Lower lobe of right lung (tissue), 2 donors: Measurements from ENCODE around the gene DYNC1I1. TPM values are rescaled to one million over a fixed set of nuclear protein-coding genes. Genes with fewer than 3 reads are reported as not detected.

Source experiments
- ATAC-seq, 2 donors: fragments of 200-7000 bp; cut with Tn5 transposase; one replicate each; pipeline ENCODE4 v1.9.1; 2020 to 2022; ENCODE audit warnings: mild to moderate bottlenecking in 2 of 2, moderate library complexity in 2 of 2
- DNase-seq: peaks from one replicate; pipeline ENCODE4 v3.0.0-alpha.2; 2020
- H3K27ac ChIP-seq: fragments of 200-600 bp; one replicate; pipeline ENCODE4 v1.8.0; 2022
- H3K27me3 ChIP-seq: fragments of 200-600 bp; one replicate; pipeline ENCODE4 v1.8.0; 2022; ENCODE audit warnings: low read depth
- H3K36me3 ChIP-seq: fragments of 200-600 bp; one replicate; pipeline ENCODE4 v1.8.0; 2022; ENCODE audit warnings: mild to moderate bottlenecking
- H3K4me1 ChIP-seq: fragments of 200-600 bp; one replicate; pipeline ENCODE4 v1.8.0; 2022
- H3K4me3 ChIP-seq: fragments of 200-600 bp; one replicate; pipeline ENCODE4 v1.8.0; 2022; ENCODE audit warnings: mild to moderate bottlenecking
- H3K9me3 ChIP-seq: fragments of 200-600 bp; one replicate; pipeline ENCODE4 v1.8.0; 2022
- CTCF ChIP-seq: fragments of 200-600 bp; IDR thresholded peaks from one replicate; pipeline ENCODE4 v1.8.0; 2022; ENCODE audit warnings: antibody characterized with exemption, mild to moderate bottlenecking
- intact Hi-C: fragments of 100-400 bp; cut with DNase I; formaldehyde crosslinking; loops from one replicate; pipeline ENCODE4 v1.11.0; 2022
- total RNA-seq: library from RNA; stranded (reverse); fragmentation: NEBNext Ultra II Directional; extraction: Animal tissue kit (Norgen Biotek cat#: 25700); gene quantifications from one replicate; pipeline ENCODE4 v1.2.1, GENCODE V29; 2021
- donor health status: DM: no; HTN: yes; CAD: no; lungs with severe emphysema.

Gene DYNC1I1
- total RNA-seq, 1 donor from 2014 or later: 1.3 TPM

GRCh38 chr7:95847061-95847460 is 74.7 kb downstream of the DYNC1I1 start:
- no peak overlapping the region for H3K4me3 ChIP-seq
- TF ChIP-seq CTCF: no peak
- no peaks in the 10 kb centered on the region for H3K27me3 ChIP-seq
- ATAC-seq (no peak), DNase-seq (no peak)
- H3K27ac ChIP-seq: no peak overlapping the region
- H3K36me3 ChIP-seq: no peaks in the 10 kb centered on the region
- intact Hi-C loops: no loop called here
- no peaks in the 10 kb centered on the region for H3K4me1 ChIP-seq
- H3K9me3 ChIP-seq: no peaks in the 10 kb centered on the region

- Histone ChIP-seq H3K9me3 (no peaks in the 10 kb centered on the region), H3K36me3 (no peaks in the 10 kb centered on the region), H3K4me1 (no peaks in the 10 kb centered on the region), H3K27me3 (no peaks in the 10 kb centered on the region), H3K27ac (no peak overlapping the region), H3K4me3 (no peak overlapping the region)
- no peak for ATAC-seq
- no peak for TF ChIP-seq CTCF
- intact Hi-C loops: no loop called here
- no peak for DNase-seq
Observed at GRCh38 chr7:95859429-95859828, 87.1 kb downstream of the DYNC1I1 start.

GRCh38 chr7:95861041-95861440 is 88.7 kb downstream of the DYNC1I1 start:
- intact Hi-C loops: no loop called here

GRCh38 chr7:95863623-95864022 is 91.3 kb downstream of the DYNC1I1 start:
- Histone ChIP-seq H3K36me3 (no peaks in the 10 kb centered on the region), H3K9me3 (no peaks in the 10 kb centered on the region), H3K27me3 (no peaks in the 10 kb centered on the region), H3K4me1 (no peaks in the 10 kb centered on the region), H3K27ac (no peak overlapping the region), H3K4me3 (no peak overlapping the region)
- TF ChIP-seq CTCF: no peak
- ATAC-seq (no peak), DNase-seq (no peak)
- intact Hi-C loops: no loop called here

More at GRCh38 chr7:95861041-95861440, 88.7 kb downstream of the DYNC1I1 start:
- no peak for TF ChIP-seq CTCF
- H3K4me1 ChIP-seq: no peaks in the 10 kb centered on the region
- H3K27ac ChIP-seq: no peak overlapping the region
- no peak for DNase-seq
- H3K9me3 ChIP-seq: no peaks in the 10 kb centered on the region
- no peak for ATAC-seq
- no peaks in the 10 kb centered on the region for H3K27me3 ChIP-seq
- no peaks in the 10 kb centered on the region for H3K36me3 ChIP-seq
- no peak overlapping the region for H3K4me3 ChIP-seq

DNA sequence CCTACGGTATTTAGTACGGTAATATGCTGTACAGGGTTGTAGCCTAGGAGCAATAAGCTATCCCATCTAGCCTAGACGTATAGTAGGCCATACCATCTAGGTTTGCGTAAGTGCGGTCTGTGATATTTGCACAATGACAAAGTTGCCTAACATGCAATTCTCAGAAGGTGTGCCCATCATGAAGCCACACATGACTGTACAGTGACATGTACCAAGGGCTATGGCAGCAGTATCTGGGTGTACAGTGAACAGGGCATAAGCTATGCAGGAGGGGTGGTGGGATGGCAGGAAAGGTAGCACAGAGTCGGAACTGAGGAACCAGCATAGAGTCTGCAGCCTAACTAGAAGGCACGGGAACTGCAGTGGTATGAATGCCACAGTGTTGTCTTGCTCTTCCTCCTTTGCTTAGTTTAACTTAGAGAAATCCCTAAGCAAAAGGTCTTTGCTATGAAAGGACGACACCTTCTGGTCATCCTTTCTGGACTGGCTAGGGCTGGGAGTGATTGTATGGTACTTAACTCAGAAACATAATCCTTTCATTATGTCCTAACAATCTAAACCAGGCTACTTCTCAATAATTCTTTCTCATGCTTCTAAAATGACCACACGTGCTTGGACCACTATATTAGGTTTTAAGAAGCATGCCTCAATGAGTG is 93.5 kb downstream of the DYNC1I1 start:
- DNase-seq: no peak
- no peak for TF ChIP-seq CTCF
- ATAC-seq: no peak
- H3K4me1 ChIP-seq: no peaks in the 10 kb centered on the region
- intact Hi-C loops: no loop called here
- H3K27me3 ChIP-seq: no peaks in the 10 kb centered on the region
- H3K4me3 ChIP-seq: no peak overlapping the region
- no peaks in the 10 kb centered on the region for H3K36me3 ChIP-seq
- H3K9me3 ChIP-seq: no peaks in the 10 kb centered on the region
- H3K27ac ChIP-seq: no peak overlapping the region
